ENCODE results near the gene ZBTB44.

GRCh38 chr11:130314750-130315285, at the start of gene ZBTB44:
- TF ChIP-seq POLR2A (IDR thresholded peaks at IDR 0.05) (no peak), CTCF (IDR thresholded peaks at IDR 0.05) (no peak)
